HG02798 (cell line): ENCODE measurements around the gene DISP2.
A peak's percentile ranks its signal among the peaks of the same experiment; 100 is the strongest.

Source experiments
- ATAC-seq: cut with Tn5 transposase; IDR thresholded peaks from one replicate; pipeline ENCODE4 v1.9.1; 2021; ENCODE audit warnings: mild to moderate bottlenecking; ENCODE audit not compliant: unreplicated experiment, poor library complexity

Gene DISP2

GRCh38 chr15:40340038-40340739 lies 17.8 kb upstream of the DISP2 start:
- ATAC-seq, result no peak

- no peak for ATAC-seq
These were observed 17.1 kb upstream of the DISP2 start, which contains the start of gene CCDC9B for GRCh38 chr15:40340740-40341400. TSS of gene CCDC9B (minus strand) at chr15:40340939. CDS start at chr15:40340819, 120 bp downstream.

GRCh38 chr15:40342416-40343320 lies 15.4 kb upstream of the DISP2 start:
- no peak for ATAC-seq

- ATAC-seq, result no peak
These were observed 14.5 kb upstream of the DISP2 start for GRCh38 chr15:40343512-40343911.

GRCh38 chr15:40344217-40344616 lies 13.8 kb upstream of the DISP2 start:
- no peak for ATAC-seq

GRCh38 chr15:40344631-40345120 lies 13.3 kb upstream of the DISP2 start:
- ATAC-seq, result peak; percentile 56

- ATAC-seq, result no peak
These were observed 12.7 kb upstream of the DISP2 start for GRCh38 chr15:40345225-40345866.

- ATAC-seq, result no peak
These were observed 12.0 kb upstream of the DISP2 start for GRCh38 chr15:40345867-40346578.

- ATAC-seq, result no peak
These were observed 11.2 kb upstream of the DISP2 start for GRCh38 chr15:40346579-40347558.

GRCh38 chr15:40347559-40348473 lies 10.2 kb upstream of the DISP2 start:
- no peak for ATAC-seq

- no peak for ATAC-seq
These were observed 9.5 kb upstream of the DISP2 start for GRCh38 chr15:40348474-40348870.

GRCh38 chr15:40349163-40349562 lies 8.9 kb upstream of the DISP2 start:
- no peak for ATAC-seq

- no peak for ATAC-seq
These were observed 5.6 kb upstream of the DISP2 start for GRCh38 chr15:40352281-40352901.

- ATAC-seq, result no peak
These were observed 4.3 kb upstream of the DISP2 start for GRCh38 chr15:40353697-40354096.

GRCh38 chr15:40354408-40355171 lies 3.4 kb upstream of the DISP2 start:
- ATAC-seq, result no peak

GRCh38 chr15:40355976-40356585 lies 1.9 kb upstream of the DISP2 start:
- no peak for ATAC-seq
